Central memory CD8-positive, alpha-beta T cell (primary cell): Measurements from ENCODE around the gene IDUA.

Experiments used
- ATAC-seq: fragments of 150-1000 bp; cut with Tn5 transposase; replicated peaks from 2 replicates; pipeline ENCODE4 v1.10.0; 2022; ENCODE audit warnings: mild to moderate bottlenecking, moderate FRiP score, moderate number of reproducible peaks; ENCODE audit not compliant: poor library complexity, severe bottlenecking; ENCODE audit errors: extremely low read depth
- DNase-seq, 2 donors: peaks; one replicate each; pipeline ENCODE4 v3.0.0; 2021; ENCODE audit warnings: low spot score in 2 of 2
- H3K27ac Mint-ChIP-seq: one replicate; pipeline ENCODE4 v1.8.0; 2022; ENCODE audit warnings: low read depth, mild to moderate bottlenecking, moderate library complexity, mixed read lengths
- H3K27me3 Mint-ChIP-seq: one replicate; pipeline ENCODE4 v1.8.0; 2022; ENCODE audit warnings: mixed read lengths
- H3K36me3 Mint-ChIP-seq: one replicate; pipeline ENCODE4 v1.8.0; 2022; ENCODE audit warnings: mild to moderate bottlenecking, moderate library complexity, mixed read lengths; ENCODE audit not compliant: insufficient read depth
- H3K4me1 Mint-ChIP-seq: one replicate; pipeline ENCODE4 v1.8.0; 2022; ENCODE audit warnings: mixed read lengths
- H3K4me3 Mint-ChIP-seq: one replicate; pipeline ENCODE4 v1.8.0; 2022; ENCODE audit warnings: mild to moderate bottlenecking, moderate library complexity, mixed read lengths
- H3K9me3 Mint-ChIP-seq: one replicate; pipeline ENCODE4 v1.8.0; 2022; ENCODE audit warnings: mixed read lengths

Gene IDUA

DNA sequence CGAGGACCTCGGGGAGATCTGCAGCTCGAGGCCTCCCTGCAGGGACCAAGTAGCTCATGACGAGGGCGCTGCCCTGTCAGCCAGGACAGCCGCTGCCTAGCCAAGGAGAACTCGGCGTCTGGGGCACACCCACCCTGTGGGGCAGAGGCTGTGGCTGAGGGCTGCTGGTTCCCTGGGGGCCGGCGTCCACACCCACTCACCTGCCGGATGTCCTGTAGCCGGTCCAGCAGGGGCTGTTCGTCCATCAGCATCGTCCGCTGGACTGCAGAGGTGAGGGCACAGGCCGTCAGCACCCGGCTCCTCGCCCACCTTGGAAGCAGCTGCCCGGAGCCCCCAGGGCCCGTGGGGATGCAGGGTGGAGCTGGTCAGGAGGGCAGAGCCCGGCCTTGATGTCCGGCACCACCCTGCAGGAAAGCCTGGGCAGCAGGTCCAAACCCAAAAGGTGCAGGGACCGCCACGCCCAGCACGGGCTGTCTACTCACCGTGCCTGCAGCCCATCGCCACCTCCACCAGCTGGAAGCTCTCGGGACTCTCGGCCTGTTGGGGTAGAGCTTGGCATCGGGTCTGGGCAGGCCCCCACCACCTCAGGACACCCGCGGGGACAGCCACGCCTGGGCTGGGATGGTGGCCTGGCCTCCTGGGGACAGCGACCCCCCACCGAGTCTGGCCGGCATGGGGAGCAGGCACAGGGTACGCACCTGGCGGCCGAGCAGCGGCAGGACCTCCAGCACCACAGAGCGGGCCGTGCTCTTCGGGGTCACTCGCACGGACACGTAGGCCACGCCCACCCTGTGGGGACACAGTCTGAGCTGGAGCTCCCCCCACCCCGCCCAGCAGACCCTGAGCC, 20.4 kb upstream of the IDUA start:
- peaks cover 19% of the 10 kb centered on the region for H3K4me1 Mint-ChIP-seq
- no peaks in the 10 kb centered on the region for H3K27me3 Mint-ChIP-seq
- no peak overlapping the region for H3K4me3 Mint-ChIP-seq
- no peaks in the 10 kb centered on the region for H3K9me3 Mint-ChIP-seq
- DNase-seq (no peak), ATAC-seq (no peak)
- H3K27ac Mint-ChIP-seq: no peak overlapping the region
- H3K36me3 Mint-ChIP-seq: peaks cover 25% of the 10 kb centered on the region

DNA sequence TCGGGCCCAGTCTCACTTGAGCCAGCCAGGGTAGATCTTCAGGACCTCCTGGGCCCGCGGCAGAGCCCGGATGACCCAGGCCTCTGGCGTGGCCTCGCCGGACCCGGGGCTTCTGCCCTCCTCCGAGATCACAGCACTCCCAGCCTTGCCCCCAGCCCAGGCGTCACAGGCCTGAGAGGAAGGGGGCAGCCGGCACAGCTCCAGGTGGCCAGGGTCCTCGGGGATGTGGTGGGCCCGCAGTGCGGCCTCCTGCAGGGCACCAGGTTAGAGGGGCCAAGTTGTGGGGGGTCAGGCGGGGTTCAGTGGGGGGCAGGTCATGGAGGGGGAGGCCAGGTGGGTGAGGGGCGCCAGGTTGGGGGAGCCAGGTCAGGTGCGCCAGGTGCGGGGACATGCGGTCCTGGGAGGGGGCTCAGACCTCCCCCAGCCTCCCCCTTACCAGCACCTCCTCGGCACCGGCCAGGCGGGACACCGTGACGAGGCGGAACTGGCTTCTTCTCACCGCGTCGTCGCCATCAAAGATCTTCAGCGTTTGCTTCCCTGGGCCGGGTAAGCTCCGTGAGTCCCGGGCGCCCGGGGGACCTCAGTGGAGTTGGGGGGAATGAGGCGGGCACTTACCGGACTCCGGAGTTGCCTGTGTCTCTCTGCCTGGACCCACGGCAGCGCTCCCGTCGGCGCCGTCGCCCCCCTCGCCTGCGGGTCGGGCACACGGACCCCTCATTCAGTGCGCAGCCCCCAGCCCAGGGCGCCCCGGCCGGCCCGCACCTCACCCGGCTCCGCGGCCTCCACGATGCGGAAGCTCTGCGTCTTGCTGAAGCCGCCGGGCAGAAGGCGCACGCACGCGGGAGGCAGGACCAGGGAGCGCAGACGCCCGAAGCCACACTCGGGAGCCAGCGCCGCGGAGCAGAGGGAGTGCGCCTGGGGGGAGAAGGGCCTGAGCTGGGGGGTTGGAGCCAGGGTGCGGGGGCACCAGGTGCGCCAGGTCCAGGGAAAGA, 19.4 kb upstream of the IDUA start:
- Mint-ChIP-seq H3K4me1 (peaks cover 20% of the 10 kb centered on the region), H3K4me3 (no peak overlapping the region), H3K36me3 (peaks cover 23% of the 10 kb centered on the region), H3K27me3 (no peaks in the 10 kb centered on the region), H3K9me3 (no peaks in the 10 kb centered on the region), H3K27ac (no peak overlapping the region)
- DNase-seq (no peak), ATAC-seq (no peak)

DNA sequence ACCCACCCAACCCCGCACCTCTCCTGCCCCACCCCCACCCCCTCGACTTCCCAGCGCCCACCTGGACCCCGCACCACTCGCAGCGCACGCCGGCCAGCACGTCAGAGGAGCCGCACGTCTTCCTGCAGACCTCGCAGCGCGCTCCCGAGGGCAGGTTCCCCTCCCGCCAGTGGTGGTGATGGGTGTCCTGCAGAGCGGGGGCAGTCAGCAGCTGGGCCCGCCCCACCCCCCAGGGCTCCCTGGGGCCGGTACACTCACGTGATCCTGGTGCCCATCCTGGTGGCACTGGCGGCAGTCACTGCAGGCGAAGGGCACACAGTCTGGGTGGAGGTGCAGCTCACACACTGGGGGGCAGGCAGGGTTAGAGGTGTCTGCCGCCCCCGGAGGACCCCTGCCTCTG, 18.6 kb upstream of the IDUA start:
- Mint-ChIP-seq H3K9me3 (no peaks in the 10 kb centered on the region), H3K4me1 (peaks cover 20% of the 10 kb centered on the region), H3K36me3 (peaks cover 19% of the 10 kb centered on the region), H3K27ac (no peak overlapping the region), H3K4me3 (no peak overlapping the region), H3K27me3 (no peaks in the 10 kb centered on the region)
- ATAC-seq (no peak), DNase-seq (no peak)

DNA sequence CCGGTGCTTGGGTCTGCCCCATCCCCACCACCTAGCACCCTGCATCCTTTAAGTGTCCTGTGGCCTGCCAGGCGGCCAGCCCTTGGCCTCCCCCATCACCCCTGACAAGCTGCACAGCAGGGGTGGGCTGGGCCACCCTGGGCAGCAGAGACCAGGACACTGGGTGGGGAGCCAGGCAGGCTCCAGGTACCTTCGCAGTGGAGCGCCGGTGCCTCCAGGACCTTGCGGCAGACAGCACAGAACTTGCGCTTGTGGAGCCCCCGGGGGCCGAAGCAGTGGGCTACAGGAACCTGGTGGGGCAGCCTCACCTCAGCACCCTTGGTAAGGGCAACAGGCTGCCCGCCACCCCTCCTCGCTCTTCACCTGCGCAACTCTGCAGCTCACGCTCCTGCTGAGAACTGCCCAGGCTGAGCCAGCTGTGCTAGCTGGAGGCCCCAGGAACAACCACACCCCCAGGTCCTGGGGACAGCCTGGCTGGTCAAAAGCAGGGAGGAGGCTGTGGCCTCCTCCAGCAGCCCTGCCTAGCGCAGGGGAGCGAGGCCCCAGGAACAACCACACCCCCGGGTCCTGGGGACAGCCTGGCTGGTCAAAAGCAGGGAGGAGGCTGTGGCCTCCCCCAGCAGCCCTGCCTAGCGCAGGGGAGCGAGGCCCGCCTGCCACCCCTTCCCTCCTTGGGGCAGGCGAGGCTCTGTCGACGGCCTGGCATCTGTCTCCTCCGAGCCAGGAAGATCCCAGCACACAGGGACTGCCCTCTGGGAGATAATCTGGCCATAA, 18.0 kb upstream of the IDUA start:
- Mint-ChIP-seq H3K27ac (peak overlapping the region; percentile 77), H3K36me3 (peaks cover 18% of the 10 kb centered on the region), H3K27me3 (no peaks in the 10 kb centered on the region), H3K4me3 (no peak overlapping the region), H3K4me1 (peaks cover 20% of the 10 kb centered on the region), H3K9me3 (no peaks in the 10 kb centered on the region)
- no peak for ATAC-seq
- no peak for DNase-seq

DNA sequence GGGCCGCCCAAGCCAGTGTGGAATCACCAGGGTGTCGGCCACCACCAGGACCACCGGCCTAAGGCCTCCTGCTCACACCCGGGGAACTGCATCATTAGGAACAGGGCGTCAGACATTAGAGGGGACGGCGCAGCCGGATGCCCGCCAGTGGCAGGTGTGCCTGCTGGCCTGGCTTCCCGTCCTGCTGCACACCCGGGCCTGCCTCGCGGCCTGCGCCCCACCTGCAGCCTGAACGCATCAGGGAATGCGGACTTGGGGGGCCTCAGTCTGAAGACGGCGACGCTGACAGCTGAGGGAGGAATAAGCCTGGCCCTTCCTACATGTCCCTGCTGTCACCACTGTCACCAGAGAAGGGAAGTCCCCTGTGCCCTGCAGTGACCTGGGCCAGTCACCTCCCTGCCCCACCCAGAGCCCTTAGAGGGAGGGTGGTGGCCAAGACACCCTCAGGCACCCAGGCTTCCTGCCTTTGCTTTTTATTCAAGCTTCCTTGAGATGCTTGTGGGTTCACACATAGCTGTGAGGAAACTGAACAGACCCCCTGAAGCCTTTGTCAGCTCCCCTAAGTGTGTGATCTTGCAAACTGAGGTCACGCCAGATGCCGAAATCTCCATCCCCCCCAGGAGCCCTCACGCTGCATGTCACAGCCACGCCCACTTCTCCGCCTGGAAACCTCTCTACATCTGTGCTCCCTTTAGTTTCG, 16.6 kb upstream of the IDUA start:
- peak; percentile 52 to 88 for DNase-seq
- H3K9me3 Mint-ChIP-seq: no peaks in the 10 kb centered on the region
- ATAC-seq: peak; percentile 82
- H3K27ac Mint-ChIP-seq: peak overlapping the region; percentile 77
- H3K36me3 Mint-ChIP-seq: peaks cover 17% of the 10 kb centered on the region
- peaks cover 20% of the 10 kb centered on the region for H3K4me1 Mint-ChIP-seq
- H3K4me3 Mint-ChIP-seq: peak overlapping the region; percentile 63
- no peaks in the 10 kb centered on the region for H3K27me3 Mint-ChIP-seq

DNA sequence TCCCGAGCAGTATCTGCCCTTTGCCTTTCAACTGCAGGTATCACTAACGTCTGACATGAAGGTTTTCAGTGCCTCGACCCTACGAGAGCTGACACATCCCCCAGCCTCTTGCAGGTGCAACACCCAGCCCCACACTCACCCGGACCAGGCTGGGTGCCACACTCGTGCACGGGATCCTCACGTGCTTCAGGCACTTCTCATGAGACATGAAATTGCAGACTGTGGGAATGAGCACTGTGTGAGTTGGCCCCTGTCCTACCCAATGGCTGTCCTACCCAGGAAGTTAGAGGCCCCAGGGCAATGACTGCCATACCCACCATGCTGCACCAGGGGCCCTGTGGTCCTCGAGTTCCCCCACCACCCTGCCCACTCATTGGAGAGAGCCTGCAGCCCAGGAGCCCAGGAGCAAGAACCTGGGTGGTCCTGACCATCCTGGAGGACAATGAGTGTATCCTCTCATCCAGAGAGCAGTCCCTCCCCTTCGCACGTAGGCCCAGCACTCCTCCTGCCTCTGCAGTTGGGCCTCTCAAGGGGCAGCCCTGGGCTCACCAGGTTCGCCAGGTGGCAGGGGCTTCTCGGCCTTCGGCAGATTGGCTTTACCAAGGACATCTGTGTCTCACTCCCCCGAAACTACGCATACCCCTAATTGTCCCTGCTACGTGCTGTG, 15.9 kb upstream of the IDUA start:
- peaks cover 20% of the 10 kb centered on the region for H3K4me1 Mint-ChIP-seq
- H3K27me3 Mint-ChIP-seq: no peaks in the 10 kb centered on the region
- no peaks in the 10 kb centered on the region for H3K9me3 Mint-ChIP-seq
- no peak for ATAC-seq
- peaks cover 16% of the 10 kb centered on the region for H3K36me3 Mint-ChIP-seq
- no peak for DNase-seq
- H3K4me3 Mint-ChIP-seq: peak overlapping the region; percentile 63
- peak overlapping the region; percentile 77 for H3K27ac Mint-ChIP-seq

DNA sequence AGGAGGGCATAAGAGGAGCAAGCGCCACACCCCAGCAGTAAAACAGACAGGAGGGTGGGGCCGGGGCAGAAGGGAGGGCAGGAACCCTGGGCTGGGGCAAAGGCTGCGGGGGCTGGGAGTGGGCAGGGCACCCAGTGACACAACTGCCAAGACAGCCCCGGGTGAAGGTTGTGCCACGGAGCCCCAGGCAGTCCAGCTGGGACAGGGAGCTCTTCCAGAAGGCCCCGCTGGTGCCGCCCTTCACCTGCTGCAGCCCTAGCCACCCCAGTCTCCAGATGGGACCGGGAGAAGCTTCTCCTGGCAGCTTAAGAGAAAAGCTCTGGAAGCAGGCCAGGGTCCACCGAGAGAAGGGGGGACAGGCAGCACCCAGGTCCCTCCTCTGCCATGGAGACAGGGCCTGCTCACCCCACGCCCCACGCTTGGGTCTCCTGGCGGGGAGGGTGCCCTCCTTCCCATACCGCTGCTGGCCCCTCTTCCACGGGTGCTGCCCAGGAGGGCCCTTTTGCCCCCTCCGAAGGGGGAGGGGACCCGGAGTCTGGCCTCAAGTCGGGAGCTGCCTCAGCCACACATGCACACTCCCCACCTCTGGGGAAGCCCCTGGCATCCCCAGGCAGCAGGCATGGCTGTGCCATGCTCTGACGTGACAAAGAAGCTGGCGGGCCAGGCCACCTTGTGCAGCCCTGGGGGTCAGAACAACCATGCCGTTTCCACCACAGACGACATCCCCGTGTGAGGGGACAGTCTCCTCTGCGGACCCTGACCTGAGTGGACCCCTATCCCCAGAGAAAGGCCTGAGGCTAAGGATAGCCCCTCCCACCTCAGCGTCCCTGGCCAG, 15.0 kb upstream of the IDUA start:
- Mint-ChIP-seq H3K4me3 (peak overlapping the region; percentile 63), H3K27ac (peak overlapping the region; percentile 77), H3K27me3 (no peaks in the 10 kb centered on the region), H3K4me1 (peaks cover 20% of the 10 kb centered on the region), H3K9me3 (no peaks in the 10 kb centered on the region), H3K36me3 (peaks cover 15% of the 10 kb centered on the region)
- ATAC-seq (no peak), DNase-seq (no peak)

DNA sequence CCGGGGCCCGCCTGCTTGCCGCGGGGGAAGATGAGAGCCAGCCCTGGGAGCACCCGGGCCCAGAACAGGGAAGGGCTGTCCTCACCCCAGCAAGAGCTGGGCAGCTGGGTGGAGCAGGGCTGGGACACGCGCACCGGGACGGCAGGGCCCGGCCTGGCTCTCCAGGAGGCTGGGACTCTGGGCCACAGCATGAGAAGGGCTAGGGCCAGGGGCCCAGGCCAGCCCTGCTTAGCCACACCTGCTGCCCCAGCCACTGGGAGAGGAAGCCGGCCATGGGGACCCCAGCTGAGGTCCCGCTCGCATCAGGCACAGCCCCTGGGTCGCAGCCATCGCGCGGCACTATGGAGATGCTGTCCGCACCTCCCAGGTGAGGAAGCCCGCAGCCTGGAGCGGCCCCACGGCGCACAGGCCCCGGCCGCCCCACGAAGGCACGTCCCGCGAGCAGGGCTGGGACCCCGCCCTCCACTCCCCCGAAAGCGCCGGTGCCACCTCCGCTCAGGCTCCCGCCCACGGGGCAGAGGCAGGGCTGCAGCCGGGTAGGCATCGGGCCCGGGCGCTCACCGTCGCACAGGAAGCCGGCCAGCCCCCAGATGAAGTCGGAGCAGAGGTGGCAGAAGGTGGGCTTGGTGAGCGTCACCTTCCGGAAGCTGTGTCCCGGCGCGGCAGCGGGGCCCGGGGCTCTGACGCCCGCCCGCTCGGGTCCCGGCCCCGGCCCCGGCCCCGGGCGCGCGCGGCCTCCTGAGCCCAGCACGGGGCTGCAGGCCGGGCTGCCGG, 14.0 kb upstream of the IDUA start:
- Mint-ChIP-seq H3K27me3 (no peaks in the 10 kb centered on the region), H3K9me3 (no peaks in the 10 kb centered on the region), H3K4me1 (peaks cover 20% of the 10 kb centered on the region), H3K36me3 (peaks cover 15% of the 10 kb centered on the region), H3K27ac (peak overlapping the region; percentile 35), H3K4me3 (peak overlapping the region; percentile 63)
- DNase-seq (peak; percentile 37 to 63), ATAC-seq (peak; percentile 22)

DNA sequence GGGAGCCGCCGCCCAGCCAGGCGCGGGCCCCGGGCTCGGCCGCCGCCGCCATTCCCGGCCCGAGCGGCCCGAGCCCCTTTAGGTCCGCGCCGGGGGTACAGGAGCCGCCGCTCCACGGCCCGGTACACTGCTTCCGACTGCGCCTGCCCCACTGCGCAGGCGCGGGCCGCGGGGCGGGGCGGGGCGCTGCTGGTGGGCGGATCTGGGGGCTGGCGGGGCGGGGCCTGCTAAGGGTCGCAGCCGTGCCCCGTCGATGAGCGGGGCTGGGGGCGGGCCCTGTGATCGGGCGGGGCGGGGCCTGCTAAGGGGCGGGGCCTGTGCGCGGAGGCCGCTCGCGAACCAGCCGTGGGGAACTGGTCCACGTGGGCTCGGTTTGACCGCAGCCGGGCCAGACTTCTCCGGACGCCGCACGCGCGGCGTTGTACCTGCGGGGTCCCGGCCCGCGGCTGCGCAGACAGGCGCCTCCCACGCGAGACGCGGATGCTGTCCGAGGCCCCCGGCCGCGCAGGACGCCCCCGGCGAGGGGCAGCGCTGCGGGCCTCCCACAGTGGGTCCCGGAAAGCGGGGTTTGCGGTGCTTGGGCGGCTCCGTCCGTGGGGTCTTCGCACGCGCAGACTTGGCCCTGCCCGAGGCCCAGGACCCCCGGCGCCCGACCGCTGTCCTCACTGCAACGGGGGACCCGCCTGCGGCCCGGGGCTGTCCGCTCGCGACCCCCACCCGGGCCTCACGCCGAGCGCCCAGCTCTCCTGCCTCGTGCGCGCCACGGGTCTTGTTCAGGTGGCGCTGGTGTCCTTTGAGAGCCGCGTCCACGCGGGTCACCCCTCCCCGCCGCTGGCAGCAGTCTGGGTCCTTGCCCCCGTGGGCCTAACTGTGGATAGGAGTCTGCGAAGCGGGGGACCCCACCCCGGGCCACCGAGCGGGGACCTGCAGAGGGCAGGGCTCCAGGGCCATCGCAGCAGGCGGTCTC, 13.1 kb upstream of the IDUA start, which contains the start of gene DGKQ:
Gene DGKQ (minus strand): TSS at position 139 of the 967 bp plus-strand sequence. CDS start 87 bp downstream, at position 52.
- Mint-ChIP-seq H3K27ac (peak within 1 kb of the TSS; percentile 35), H3K4me3 (peak within 1 kb of the TSS; percentile 63), H3K36me3 (peaks cover 13% of the 10 kb centered on the region), H3K4me1 (peaks cover 20% of the 10 kb centered on the region), H3K9me3 (no peaks in the 10 kb centered on the region), H3K27me3 (no peaks in the 10 kb centered on the region)
- DNase-seq (peak; percentile 74 to 83), ATAC-seq (peak; percentile 51)
